ENCODE results near the gene ZRSR2. TPM values are rescaled to one million over a fixed set of nuclear protein-coding genes. Genes with fewer than 3 reads are reported as not detected.
"Not testable (repeated sequence)": the region's sequence is repeated elsewhere in the genome, so short reads cannot be mapped to it uniquely, and the experiment has no call there.

Gene ZRSR2
- polyA plus RNA-seq, 2 of the 4 experiments (the other 2 are of a cell fraction), result 10.5 to 12.0 TPM

DNA sequence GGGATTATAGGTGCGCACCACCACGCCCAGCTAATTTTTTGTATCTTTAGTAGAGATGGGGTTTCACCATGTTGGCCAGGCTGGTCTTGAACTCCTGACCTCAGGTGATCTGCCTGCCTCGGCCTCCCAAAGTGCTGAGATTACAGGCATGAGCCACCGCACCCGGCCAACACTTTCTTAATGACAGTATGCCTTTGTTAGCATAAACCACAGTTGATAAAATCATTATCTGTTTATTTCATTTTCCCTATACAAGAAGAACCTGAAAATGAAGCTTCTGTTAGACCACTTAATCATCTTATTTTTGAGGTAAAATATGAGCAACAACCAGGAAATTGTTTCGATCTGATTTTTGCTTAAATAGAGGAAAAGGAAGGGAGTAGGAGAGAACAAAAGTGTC is 30.4 kb upstream of the ZRSR2 start:
- ATAC-seq; H3K9me3 ChIP-seq; H3K4me2 ChIP-seq; H3K4me1 ChIP-seq; DNase-seq (ENCODE audit: low read depth in 1 of 2, low spot score in 1 of 2); FAIRE-seq; POLR2A ChIA-PET; H3K4me3 ChIP-seq; H3K27ac ChIP-seq: not testable (repeated sequence)
- WGBS (ENCODE audit: missing lambda C conversion rate), result 97% methylated on average over 6 of the region's 6 CpGs
- CTCF ChIA-PET, result interaction anchor here (0.7 to 1.0 kb wide), 2 partner anchors 56 to 506 kb away, joined by 3 to 5 read pairs; no protein-coding TSS in a partner anchor

DNA sequence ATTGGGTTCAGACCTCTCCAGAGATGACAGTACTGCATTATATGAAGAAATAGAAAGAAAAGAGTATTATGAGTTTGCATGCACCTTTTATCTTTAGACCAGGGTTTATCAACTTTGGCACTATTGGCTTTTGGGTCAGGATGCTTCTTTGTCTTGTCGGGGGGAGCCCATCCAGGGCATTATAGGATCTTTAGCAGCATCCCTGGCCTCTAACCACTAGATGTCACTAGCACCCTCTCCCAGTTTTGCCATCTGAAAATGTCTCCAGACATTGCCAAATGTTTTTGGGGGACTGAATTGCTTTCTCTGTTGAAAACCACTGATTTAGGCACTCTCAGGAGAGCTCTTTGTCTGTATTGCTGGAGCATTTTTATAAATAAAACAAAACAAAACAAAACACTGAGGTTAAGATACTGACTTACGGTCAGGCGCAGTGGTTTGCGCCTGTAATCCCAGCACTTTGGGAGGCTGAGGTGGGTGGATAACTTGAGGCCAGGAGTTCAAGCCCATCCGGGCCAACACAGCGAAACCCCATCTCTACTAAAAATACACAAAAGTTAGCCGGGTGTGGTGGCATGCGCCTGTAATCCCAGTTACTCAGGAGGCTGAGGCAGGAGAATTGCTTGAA is 28.6 kb upstream of the ZRSR2 start:
- ATAC-seq, result peak in 1 of 2 experiments; percentile 75; a peak in 4 of 6 replicates
- TF ChIP-seq, protein P1, sequence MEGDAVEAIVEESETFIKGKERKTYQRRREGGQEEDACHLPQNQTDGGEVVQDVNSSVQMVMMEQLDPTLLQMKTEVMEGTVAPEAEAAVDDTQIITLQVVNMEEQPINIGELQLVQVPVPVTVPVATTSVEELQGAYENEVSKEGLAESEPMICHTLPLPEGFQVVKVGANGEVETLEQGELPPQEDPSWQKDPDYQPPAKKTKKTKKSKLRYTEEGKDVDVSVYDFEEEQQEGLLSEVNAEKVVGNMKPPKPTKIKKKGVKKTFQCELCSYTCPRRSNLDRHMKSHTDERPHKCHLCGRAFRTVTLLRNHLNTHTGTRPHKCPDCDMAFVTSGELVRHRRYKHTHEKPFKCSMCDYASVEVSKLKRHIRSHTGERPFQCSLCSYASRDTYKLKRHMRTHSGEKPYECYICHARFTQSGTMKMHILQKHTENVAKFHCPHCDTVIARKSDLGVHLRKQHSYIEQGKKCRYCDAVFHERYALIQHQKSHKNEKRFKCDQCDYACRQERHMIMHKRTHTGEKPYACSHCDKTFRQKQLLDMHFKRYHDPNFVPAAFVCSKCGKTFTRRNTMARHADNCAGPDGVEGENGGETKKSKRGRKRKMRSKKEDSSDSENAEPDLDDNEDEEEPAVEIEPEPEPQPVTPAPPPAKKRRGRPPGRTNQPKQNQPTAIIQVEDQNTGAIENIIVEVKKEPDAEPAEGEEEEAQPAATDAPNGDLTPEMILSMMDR (IDR thresholded peaks at IDR 0.05), result peak; percentile 59
- TF ChIP-seq HEYL (CRISPR knock-in tag; IDR thresholded peaks at IDR 0.05) (no peak), HES2 (IDR thresholded peaks at IDR 0.05) (no peak), SMC3 (IDR thresholded peaks at IDR 0.05) (peak; percentile 31; the same call in 2 of the 3 replicates), RAD21 (conservative IDR thresholded peaks at IDR 0.05 in 1 of 2, IDR thresholded peaks at IDR 0.05 in 1 of 2) (peak; percentile 55 to 62; a peak in 4 of 5 replicates), PBX3 (IDR thresholded peaks at IDR 0.05) (no peak), FOSL2 (IDR thresholded peaks at IDR 0.05) (no peak), FOSL2 (CRISPR knock-in tag; IDR thresholded peaks at IDR 0.05) (no peak), JUN (IDR thresholded peaks at IDR 0.05) (no peak)
- Histone ChIP-seq H3K9me3 (no peaks in the 10 kb centered on the region), H3K4me1 (no peaks in the 10 kb centered on the region), H3K4me2 (no peak overlapping the region), H3K4me3 (no peak overlapping the region), H3K27ac (no peak overlapping the region)
- ChIA-PET CTCF (interaction anchor here (1.6 kb wide), 1 partner anchor 14 kb away, joined by 4 read pairs; no protein-coding TSS in a partner anchor), POLR2A (no interaction called here)
- peak; percentile 7 to 42 for DNase-seq (ENCODE audit: low read depth in 1 of 2, low spot score in 1 of 2)
- WGBS (ENCODE audit: missing lambda C conversion rate), result 61% methylated on average over 6 of the region's 8 CpGs
- peak; percentile 92 for FAIRE-seq

GRCh38 chrX:15769300-15769954 is 20.9 kb upstream of the ZRSR2 start:
- Histone ChIP-seq H3K4me2 (no peak overlapping the region), H3K27ac (no peak overlapping the region), H3K4me3 (no peak overlapping the region), H3K9me3 (no peaks in the 10 kb centered on the region), H3K4me1 (no peaks in the 10 kb centered on the region)
- ChIA-PET POLR2A (no interaction called here), CTCF (no interaction called here)
- no peak for TF ChIP-seq MAFK (IDR thresholded peaks at IDR 0.05; ENCODE audit: partially characterized antibody)
- TF ChIP-seq EHMT2 (IDR thresholded peaks at IDR 0.05; ENCODE audit: low read depth), result no peak
- TF ChIP-seq NPAS2 (CRISPR knock-in tag; IDR thresholded peaks at IDR 0.05; ENCODE audit: borderline replicate concordance), result no peak
- TF ChIP-seq USF2 (IDR thresholded peaks at IDR 0.05), result no peak
- TF ChIP-seq RNF2 (IDR thresholded peaks at IDR 0.05; ENCODE audit: borderline replicate concordance, low read depth), result no peak
- TF ChIP-seq, protein P1 (IDR thresholded peaks at IDR 0.05), result no peak
- no peak for TF ChIP-seq ZFP36 (IDR thresholded peaks at IDR 0.05; ENCODE audit: borderline replicate concordance, partially characterized antibody)
- no peak for TF ChIP-seq FOSB (CRISPR knock-in tag; IDR thresholded peaks at IDR 0.05)
- no peak for TF ChIP-seq HOXA7 (CRISPR knock-in tag; IDR thresholded peaks at IDR 0.05)
- no peak for TF ChIP-seq CBX2 (IDR thresholded peaks at IDR 0.05; ENCODE audit: borderline replicate concordance, low read depth)
- no peak for TF ChIP-seq FOSL2 (IDR thresholded peaks at IDR 0.05)
- no peak for TF ChIP-seq FOSL2 (CRISPR knock-in tag; IDR thresholded peaks at IDR 0.05)
- no peak for TF ChIP-seq RARB (CRISPR knock-in tag; IDR thresholded peaks at IDR 0.05)
- no peak for TF ChIP-seq JUNB (IDR thresholded peaks at IDR 0.05)
- no peak for TF ChIP-seq HDAC2 (IDR thresholded peaks at IDR 0.05)
- TF ChIP-seq CEBPB (IDR thresholded peaks at IDR 0.05), result no peak
- TF ChIP-seq TP53 (CRISPR knock-in tag; IDR thresholded peaks at IDR 0.05), result no peak
- 74% methylated on average over 4 of the region's 4 CpGs for WGBS (ENCODE audit: missing lambda C conversion rate)
- no peak for ATAC-seq
- no peak for DNase-seq (ENCODE audit: low read depth in 1 of 2, low spot score in 1 of 2)
- no peak for FAIRE-seq
